ENCODE measurements around the gene TUBB.

The TUBB gene

GRCh38 chr6:30769088-30769852 lies 49.1 kb downstream of the TUBB start:
- no peak for TF ChIP-seq CREB1 (IDR thresholded peaks at IDR 0.05; ENCODE audit: low read depth)
- TF ChIP-seq TEAD4 (IDR thresholded peaks at IDR 0.05) = peak; percentile 85
- TF ChIP-seq EP300 (IDR thresholded peaks at IDR 0.05; ENCODE audit: borderline replicate concordance) = peak; percentile 77
- no peak for TF ChIP-seq USF1 (IDR thresholded peaks at IDR 0.05)
- TF ChIP-seq CEBPB (IDR thresholded peaks at IDR 0.05) = no peak
- peak; percentile 81 for TF ChIP-seq TCF12 (IDR thresholded peaks at IDR 0.05; ENCODE audit: low read depth)
- TF ChIP-seq TAF1 (IDR thresholded peaks at IDR 0.05; ENCODE audit: low read depth) = no peak
- no peak for TF ChIP-seq ZBTB7A (IDR thresholded peaks at IDR 0.05; ENCODE audit: low read depth)
- peak; percentile 42; the same call in 1 of the 2 replicates for TF ChIP-seq FOXM1 (IDR thresholded peaks at IDR 0.05; ENCODE audit: borderline replicate concordance, low read depth)
- no peak for TF ChIP-seq REST (IDR thresholded peaks at IDR 0.05; ENCODE audit: low read depth)
- peak; percentile 19; the same call in 1 of the 2 replicates for TF ChIP-seq EGR1 (IDR thresholded peaks at IDR 0.05)
- TF ChIP-seq NFIC (IDR thresholded peaks at IDR 0.05) = peak; percentile 57; the same call in 1 of the 2 replicates
- 0 out of 2 replicates have a peak, but pooled peaks have one; percentile 23 for TF ChIP-seq YY1 (IDR thresholded peaks at IDR 0.05; ENCODE audit: low read depth)
- TF ChIP-seq MAX (IDR thresholded peaks at IDR 0.05) = peak; percentile 44
- no peak for TF ChIP-seq RAD21 (IDR thresholded peaks at IDR 0.05; ENCODE audit: low read depth)

GRCh38 chr6:30769853-30770524 lies 49.8 kb downstream of the TUBB start:
- no peak for TF ChIP-seq RAD21 (IDR thresholded peaks at IDR 0.05; ENCODE audit: low read depth)
- TF ChIP-seq EP300 (IDR thresholded peaks at IDR 0.05; ENCODE audit: borderline replicate concordance) = no peak
- no peak for TF ChIP-seq EGR1 (IDR thresholded peaks at IDR 0.05)
- TF ChIP-seq FOXM1 (IDR thresholded peaks at IDR 0.05; ENCODE audit: borderline replicate concordance, low read depth) = no peak
- TF ChIP-seq CREB1 (IDR thresholded peaks at IDR 0.05; ENCODE audit: low read depth) = no peak
- TF ChIP-seq NFIC (IDR thresholded peaks at IDR 0.05) = no peak
- no peak for TF ChIP-seq TEAD4 (IDR thresholded peaks at IDR 0.05)
- no peak for TF ChIP-seq YY1 (IDR thresholded peaks at IDR 0.05; ENCODE audit: low read depth)
- TF ChIP-seq ZBTB7A (IDR thresholded peaks at IDR 0.05; ENCODE audit: low read depth) = no peak
- TF ChIP-seq USF1 (IDR thresholded peaks at IDR 0.05) = no peak
- TF ChIP-seq TAF1 (IDR thresholded peaks at IDR 0.05; ENCODE audit: low read depth) = no peak
- TF ChIP-seq REST (IDR thresholded peaks at IDR 0.05; ENCODE audit: low read depth) = no peak
- no peak; the same call in 1 of the 2 replicates for TF ChIP-seq MAX (IDR thresholded peaks at IDR 0.05)
- TF ChIP-seq TCF12 (IDR thresholded peaks at IDR 0.05; ENCODE audit: low read depth) = no peak
- TF ChIP-seq CEBPB (IDR thresholded peaks at IDR 0.05) = no peak

GRCh38 chr6:30770592-30770991 lies 50.4 kb downstream of the TUBB start:
- TF ChIP-seq ZBTB7A (IDR thresholded peaks at IDR 0.05; ENCODE audit: low read depth) (no peak), USF1 (IDR thresholded peaks at IDR 0.05) (no peak), EP300 (IDR thresholded peaks at IDR 0.05; ENCODE audit: borderline replicate concordance) (no peak), TAF1 (IDR thresholded peaks at IDR 0.05; ENCODE audit: low read depth) (no peak), CREB1 (IDR thresholded peaks at IDR 0.05; ENCODE audit: low read depth) (no peak), MAX (IDR thresholded peaks at IDR 0.05) (no peak), YY1 (IDR thresholded peaks at IDR 0.05; ENCODE audit: low read depth) (no peak), TCF12 (IDR thresholded peaks at IDR 0.05; ENCODE audit: low read depth) (no peak), EGR1 (IDR thresholded peaks at IDR 0.05) (no peak), REST (IDR thresholded peaks at IDR 0.05; ENCODE audit: low read depth) (no peak), FOXM1 (IDR thresholded peaks at IDR 0.05; ENCODE audit: borderline replicate concordance, low read depth) (no peak), NFIC (IDR thresholded peaks at IDR 0.05) (no peak), RAD21 (IDR thresholded peaks at IDR 0.05; ENCODE audit: low read depth) (no peak)
